ENCODE measurements around the gene UPF1.

The UPF1 gene

GRCh38 chr19:18853755-18854427 lies 22.1 kb downstream of the UPF1 start:
- TF ChIP-seq CEBPB (IDR thresholded peaks at IDR 0.05): no peak
- no peak for TF ChIP-seq FOXM1 (IDR thresholded peaks at IDR 0.05; ENCODE audit: borderline replicate concordance, low read depth)
- TF ChIP-seq TCF12 (IDR thresholded peaks at IDR 0.05; ENCODE audit: low read depth): no peak
- TF ChIP-seq TAF1 (IDR thresholded peaks at IDR 0.05; ENCODE audit: low read depth): no peak
- TF ChIP-seq RAD21 (IDR thresholded peaks at IDR 0.05; ENCODE audit: low read depth): no peak
- TF ChIP-seq EGR1 (IDR thresholded peaks at IDR 0.05): no peak
- TF ChIP-seq, protein P1, sequence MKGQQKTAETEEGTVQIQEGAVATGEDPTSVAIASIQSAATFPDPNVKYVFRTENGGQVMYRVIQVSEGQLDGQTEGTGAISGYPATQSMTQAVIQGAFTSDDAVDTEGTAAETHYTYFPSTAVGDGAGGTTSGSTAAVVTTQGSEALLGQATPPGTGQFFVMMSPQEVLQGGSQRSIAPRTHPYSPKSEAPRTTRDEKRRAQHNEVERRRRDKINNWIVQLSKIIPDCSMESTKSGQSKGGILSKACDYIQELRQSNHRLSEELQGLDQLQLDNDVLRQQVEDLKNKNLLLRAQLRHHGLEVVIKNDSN (IDR thresholded peaks at IDR 0.05): no peak
- TF ChIP-seq ZBTB7A (IDR thresholded peaks at IDR 0.05; ENCODE audit: low read depth): no peak
- TF ChIP-seq, protein P2, sequence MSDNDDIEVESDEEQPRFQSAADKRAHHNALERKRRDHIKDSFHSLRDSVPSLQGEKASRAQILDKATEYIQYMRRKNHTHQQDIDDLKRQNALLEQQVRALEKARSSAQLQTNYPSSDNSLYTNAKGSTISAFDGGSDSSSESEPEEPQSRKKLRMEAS (IDR thresholded peaks at IDR 0.05): no peak
- TF ChIP-seq EP300 (IDR thresholded peaks at IDR 0.05; ENCODE audit: borderline replicate concordance): no peak
- TF ChIP-seq REST (IDR thresholded peaks at IDR 0.05; ENCODE audit: low read depth): no peak
- no peak for TF ChIP-seq NFIC (IDR thresholded peaks at IDR 0.05)
- no peak for TF ChIP-seq CREB1 (IDR thresholded peaks at IDR 0.05; ENCODE audit: low read depth)
- no peak for TF ChIP-seq YY1 (IDR thresholded peaks at IDR 0.05; ENCODE audit: low read depth)
- TF ChIP-seq TEAD4 (IDR thresholded peaks at IDR 0.05): no peak

DNA sequence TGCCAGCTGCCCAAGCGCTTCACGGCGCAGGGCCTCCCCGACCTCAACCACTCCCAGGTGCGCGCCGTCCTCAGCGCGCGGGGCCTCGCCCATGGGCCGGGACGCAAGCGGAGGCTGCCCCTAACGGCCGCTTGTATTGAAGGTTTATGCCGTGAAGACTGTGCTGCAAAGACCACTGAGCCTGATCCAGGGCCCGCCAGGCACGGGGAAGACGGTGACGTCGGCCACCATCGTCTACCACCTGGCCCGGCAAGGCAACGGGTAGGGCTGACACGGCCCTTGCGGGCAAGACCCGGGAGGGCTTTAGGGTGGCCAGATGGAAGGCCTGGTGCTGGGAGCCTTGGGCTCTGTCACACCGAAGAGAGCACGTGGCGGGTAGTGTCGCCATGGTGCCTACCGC lies 23.2 kb downstream of the UPF1 start:
- no peak for TF ChIP-seq TCF12 (IDR thresholded peaks at IDR 0.05; ENCODE audit: low read depth)

DNA sequence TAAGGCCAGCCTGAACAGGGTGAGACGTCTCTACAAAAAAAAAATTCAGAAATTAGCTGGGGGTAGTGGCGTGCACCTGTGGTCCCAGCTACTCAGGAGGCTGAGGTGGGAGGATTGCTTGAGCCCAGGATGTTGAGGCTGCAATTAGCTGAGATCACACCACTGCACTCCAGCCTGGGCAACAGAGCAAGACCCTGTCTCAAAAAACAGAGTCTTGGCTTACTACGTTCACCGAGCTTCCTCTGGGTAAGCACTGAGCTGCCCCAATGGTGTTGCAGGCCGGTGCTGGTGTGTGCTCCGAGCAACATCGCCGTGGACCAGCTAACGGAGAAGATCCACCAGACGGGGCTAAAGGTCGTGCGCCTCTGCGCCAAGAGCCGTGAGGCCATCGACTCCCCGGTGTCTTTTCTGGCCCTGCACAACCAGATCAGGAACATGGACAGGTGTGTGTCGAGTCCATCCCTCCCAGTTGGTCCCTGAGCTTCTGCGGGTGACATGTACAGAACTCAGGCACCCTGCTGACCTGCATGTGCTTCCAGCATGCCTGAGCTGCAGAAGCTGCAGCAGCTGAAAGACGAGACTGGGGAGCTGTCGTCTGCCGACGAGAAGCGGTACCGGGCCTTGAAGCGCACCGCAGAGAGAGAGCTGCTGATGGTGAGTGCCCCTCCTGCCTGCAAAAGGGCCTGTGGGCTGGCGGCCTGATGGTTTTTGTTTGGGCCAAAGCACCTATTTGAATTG lies 24.1 kb downstream of the UPF1 start:
- no peak for TF ChIP-seq EP300 (IDR thresholded peaks at IDR 0.05; ENCODE audit: borderline replicate concordance)
- TF ChIP-seq TCF12 (IDR thresholded peaks at IDR 0.05; ENCODE audit: low read depth): no peak
- TF ChIP-seq TAF1 (IDR thresholded peaks at IDR 0.05; ENCODE audit: low read depth): no peak
- TF ChIP-seq REST (IDR thresholded peaks at IDR 0.05; ENCODE audit: low read depth): no peak
- TF ChIP-seq YY1 (IDR thresholded peaks at IDR 0.05; ENCODE audit: low read depth): no peak
- TF ChIP-seq, protein P2 (IDR thresholded peaks at IDR 0.05): no peak
- TF ChIP-seq ZBTB7A (IDR thresholded peaks at IDR 0.05; ENCODE audit: low read depth): no peak
- TF ChIP-seq FOXM1 (IDR thresholded peaks at IDR 0.05; ENCODE audit: borderline replicate concordance, low read depth): no peak
- TF ChIP-seq RAD21 (IDR thresholded peaks at IDR 0.05; ENCODE audit: low read depth): no peak
- TF ChIP-seq CREB1 (IDR thresholded peaks at IDR 0.05; ENCODE audit: low read depth): no peak
- TF ChIP-seq, protein P1 (IDR thresholded peaks at IDR 0.05): no peak
- no peak for TF ChIP-seq TEAD4 (IDR thresholded peaks at IDR 0.05)
- no peak for TF ChIP-seq EGR1 (IDR thresholded peaks at IDR 0.05)
- TF ChIP-seq CEBPB (IDR thresholded peaks at IDR 0.05): no peak
- TF ChIP-seq NFIC (IDR thresholded peaks at IDR 0.05): no peak

GRCh38 chr19:18856385-18857126 lies 24.8 kb downstream of the UPF1 start:
- TF ChIP-seq TAF1 (IDR thresholded peaks at IDR 0.05; ENCODE audit: low read depth): no peak
- TF ChIP-seq EGR1 (IDR thresholded peaks at IDR 0.05): no peak
- TF ChIP-seq RAD21 (IDR thresholded peaks at IDR 0.05; ENCODE audit: low read depth): peak; percentile 39; the same call in 1 of the 2 replicates
- TF ChIP-seq EP300 (IDR thresholded peaks at IDR 0.05; ENCODE audit: borderline replicate concordance): no peak

DNA sequence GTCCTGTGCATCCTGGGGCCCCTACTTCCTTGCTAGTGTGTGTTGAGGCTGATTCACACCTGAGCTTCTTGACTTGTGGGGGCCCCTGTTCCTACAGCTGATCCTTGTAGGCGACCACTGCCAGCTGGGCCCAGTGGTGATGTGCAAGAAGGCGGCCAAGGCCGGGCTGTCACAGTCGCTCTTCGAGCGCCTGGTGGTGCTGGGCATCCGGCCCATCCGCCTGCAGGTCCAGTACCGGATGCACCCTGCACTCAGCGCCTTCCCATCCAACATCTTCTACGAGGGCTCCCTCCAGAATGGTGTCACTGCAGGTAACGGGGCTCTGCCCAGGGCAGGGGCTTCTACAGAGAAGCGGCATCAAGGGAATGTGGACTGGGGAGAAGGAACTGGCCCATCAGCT lies 25.5 kb downstream of the UPF1 start:
- TF ChIP-seq TEAD4 (IDR thresholded peaks at IDR 0.05) (no peak), NFIC (IDR thresholded peaks at IDR 0.05) (no peak), CEBPB (IDR thresholded peaks at IDR 0.05) (no peak), REST (IDR thresholded peaks at IDR 0.05; ENCODE audit: low read depth) (no peak), RAD21 (IDR thresholded peaks at IDR 0.05; ENCODE audit: low read depth) (no peak), TCF12 (IDR thresholded peaks at IDR 0.05; ENCODE audit: low read depth) (no peak), FOXM1 (IDR thresholded peaks at IDR 0.05; ENCODE audit: borderline replicate concordance, low read depth) (no peak), YY1 (IDR thresholded peaks at IDR 0.05; ENCODE audit: low read depth) (no peak), CREB1 (IDR thresholded peaks at IDR 0.05; ENCODE audit: low read depth) (no peak), EGR1 (IDR thresholded peaks at IDR 0.05) (no peak), EP300 (IDR thresholded peaks at IDR 0.05; ENCODE audit: borderline replicate concordance) (no peak), ZBTB7A (IDR thresholded peaks at IDR 0.05; ENCODE audit: low read depth) (no peak), TAF1 (IDR thresholded peaks at IDR 0.05; ENCODE audit: low read depth) (no peak)
- TF ChIP-seq, protein P1 (IDR thresholded peaks at IDR 0.05): no peak
- TF ChIP-seq, protein P2 (IDR thresholded peaks at IDR 0.05): no peak
